ENCODE data around the gene TXNRD2.

TXNRD2 gene

DNA sequence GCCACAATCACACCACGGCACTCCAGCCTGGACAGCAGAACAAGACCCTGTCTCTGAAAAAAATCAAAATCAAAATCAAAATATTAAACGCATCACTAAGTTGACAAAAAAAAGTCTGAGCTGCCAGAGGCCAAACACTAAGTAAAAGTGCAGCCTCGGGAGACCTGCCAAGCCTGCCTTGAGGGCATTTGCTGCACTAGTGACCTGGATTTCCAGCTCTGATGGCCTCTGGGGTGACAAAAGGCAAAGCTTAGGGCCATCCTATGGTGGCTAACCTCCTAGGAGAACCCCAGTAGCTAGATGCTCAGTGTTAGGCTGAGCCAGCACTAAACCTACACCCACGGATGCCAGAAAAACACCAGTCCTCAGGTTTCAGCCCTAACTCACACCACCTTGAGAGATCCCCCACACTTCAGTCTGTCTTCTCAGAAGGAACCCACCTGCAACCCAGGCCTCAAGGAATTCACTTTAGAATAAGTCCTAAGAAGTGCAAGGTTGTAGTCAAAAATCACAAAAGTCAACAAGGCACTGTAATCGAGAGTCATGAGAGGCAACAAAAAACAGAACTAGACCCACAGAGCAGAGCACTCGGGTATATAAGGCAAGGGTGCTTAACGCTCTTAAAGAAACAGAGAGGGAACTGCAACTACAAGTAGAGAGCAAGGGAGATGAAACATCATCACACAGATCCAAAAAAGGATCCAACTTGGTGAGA is 115.6 kb downstream of the TXNRD2 start:
- DNase-seq (ENCODE audit: low read depth in 3 of 3) = no peak

Data from stimulated activated CD4-positive, alpha-beta T cell treated with anti-CD3 and anti-CD28 coated beads, TNF-alpha, amount 100 ng/mL, for 4 hours (primary cell).